ENCODE measurements around the gene MIEF1.

- TF ChIP-seq POLR2AphosphoS5 (IDR thresholded peaks at IDR 0.05; ENCODE audit: low read depth): peak; percentile 96
- TF ChIP-seq, protein P1, sequence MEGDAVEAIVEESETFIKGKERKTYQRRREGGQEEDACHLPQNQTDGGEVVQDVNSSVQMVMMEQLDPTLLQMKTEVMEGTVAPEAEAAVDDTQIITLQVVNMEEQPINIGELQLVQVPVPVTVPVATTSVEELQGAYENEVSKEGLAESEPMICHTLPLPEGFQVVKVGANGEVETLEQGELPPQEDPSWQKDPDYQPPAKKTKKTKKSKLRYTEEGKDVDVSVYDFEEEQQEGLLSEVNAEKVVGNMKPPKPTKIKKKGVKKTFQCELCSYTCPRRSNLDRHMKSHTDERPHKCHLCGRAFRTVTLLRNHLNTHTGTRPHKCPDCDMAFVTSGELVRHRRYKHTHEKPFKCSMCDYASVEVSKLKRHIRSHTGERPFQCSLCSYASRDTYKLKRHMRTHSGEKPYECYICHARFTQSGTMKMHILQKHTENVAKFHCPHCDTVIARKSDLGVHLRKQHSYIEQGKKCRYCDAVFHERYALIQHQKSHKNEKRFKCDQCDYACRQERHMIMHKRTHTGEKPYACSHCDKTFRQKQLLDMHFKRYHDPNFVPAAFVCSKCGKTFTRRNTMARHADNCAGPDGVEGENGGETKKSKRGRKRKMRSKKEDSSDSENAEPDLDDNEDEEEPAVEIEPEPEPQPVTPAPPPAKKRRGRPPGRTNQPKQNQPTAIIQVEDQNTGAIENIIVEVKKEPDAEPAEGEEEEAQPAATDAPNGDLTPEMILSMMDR (IDR thresholded peaks at IDR 0.05; ENCODE audit: insufficient read depth, low read length): no peak
- TF ChIP-seq, protein P2, sequence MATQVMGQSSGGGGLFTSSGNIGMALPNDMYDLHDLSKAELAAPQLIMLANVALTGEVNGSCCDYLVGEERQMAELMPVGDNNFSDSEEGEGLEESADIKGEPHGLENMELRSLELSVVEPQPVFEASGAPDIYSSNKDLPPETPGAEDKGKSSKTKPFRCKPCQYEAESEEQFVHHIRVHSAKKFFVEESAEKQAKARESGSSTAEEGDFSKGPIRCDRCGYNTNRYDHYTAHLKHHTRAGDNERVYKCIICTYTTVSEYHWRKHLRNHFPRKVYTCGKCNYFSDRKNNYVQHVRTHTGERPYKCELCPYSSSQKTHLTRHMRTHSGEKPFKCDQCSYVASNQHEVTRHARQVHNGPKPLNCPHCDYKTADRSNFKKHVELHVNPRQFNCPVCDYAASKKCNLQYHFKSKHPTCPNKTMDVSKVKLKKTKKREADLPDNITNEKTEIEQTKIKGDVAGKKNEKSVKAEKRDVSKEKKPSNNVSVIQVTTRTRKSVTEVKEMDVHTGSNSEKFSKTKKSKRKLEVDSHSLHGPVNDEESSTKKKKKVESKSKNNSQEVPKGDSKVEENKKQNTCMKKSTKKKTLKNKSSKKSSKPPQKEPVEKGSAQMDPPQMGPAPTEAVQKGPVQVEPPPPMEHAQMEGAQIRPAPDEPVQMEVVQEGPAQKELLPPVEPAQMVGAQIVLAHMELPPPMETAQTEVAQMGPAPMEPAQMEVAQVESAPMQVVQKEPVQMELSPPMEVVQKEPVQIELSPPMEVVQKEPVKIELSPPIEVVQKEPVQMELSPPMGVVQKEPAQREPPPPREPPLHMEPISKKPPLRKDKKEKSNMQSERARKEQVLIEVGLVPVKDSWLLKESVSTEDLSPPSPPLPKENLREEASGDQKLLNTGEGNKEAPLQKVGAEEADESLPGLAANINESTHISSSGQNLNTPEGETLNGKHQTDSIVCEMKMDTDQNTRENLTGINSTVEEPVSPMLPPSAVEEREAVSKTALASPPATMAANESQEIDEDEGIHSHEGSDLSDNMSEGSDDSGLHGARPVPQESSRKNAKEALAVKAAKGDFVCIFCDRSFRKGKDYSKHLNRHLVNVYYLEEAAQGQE (IDR thresholded peaks at IDR 0.05; ENCODE audit: insufficient replicate concordance, low read depth): no peak
Measured at GRCh38 chr22:39522567-39523300, 20.6 kb downstream of the MIEF1 start.

Measured in HL-60 (cell line).